CD14-positive monocyte (primary cell): ENCODE results near the gene NEIL1. TPM values are rescaled to one million over a fixed set of nuclear protein-coding genes. Genes with fewer than 3 reads are reported as not detected.

Source experiments
- DNase-seq, 3 donors: peaks; one replicate each; pipeline ENCODE4 v3.0.0-alpha.2; 2011 to 2022
- H2AFZ ChIP-seq: 2 replicates; pipeline ENCODE4 v1.6.0; 2012; ENCODE audit warnings: mild to moderate bottlenecking, low read depth, low read length, inconsistent platforms; ENCODE audit not compliant: insufficient read depth, poor library complexity, severe bottlenecking
- H3K27ac ChIP-seq, 2 donors: 1 replicate in 1 of 2; 2 replicates in 1 of 2; pipeline ENCODE4 v1.5.1; 2012 to 2013; ENCODE audit warnings: low read length in 2 of 2, control low read depth in 1 of 2, inconsistent platforms in 1 of 2, low read depth in 1 of 2, mild to moderate bottlenecking in 1 of 2
- H3K27me3 ChIP-seq, 2 donors: one replicate each; pipeline versions ENCODE4 v1.6.0 to v1.6.1; 2011 to 2013; ENCODE audit warnings: low read length in 2 of 2; ENCODE audit not compliant: control insufficient read depth in 2 of 2, insufficient read depth in 2 of 2
- H3K36me3 ChIP-seq, 2 donors: replicated peaks in 1 of 2; 1 replicate in 1 of 2; 2 replicates in 1 of 2; pipeline versions ENCODE4 v1.5.1 to v1.6.1; 2012 to 2013; ENCODE audit warnings: low read length in 2 of 2, control low read depth in 1 of 2, inconsistent platforms in 1 of 2, mild to moderate bottlenecking in 1 of 2; ENCODE audit not compliant: insufficient read depth in 2 of 2, control insufficient read depth in 1 of 2
- H3K4me1 ChIP-seq, 2 donors: 1 replicate in 1 of 2; 2 replicates in 1 of 2; pipeline versions ENCODE4 v1.5.1 to v1.6.1; 2012 to 2013; ENCODE audit warnings: low read length in 2 of 2, control low read depth in 1 of 2, inconsistent platforms in 1 of 2, mild to moderate bottlenecking in 1 of 2, moderate library complexity in 1 of 2; ENCODE audit not compliant: insufficient read depth in 2 of 2, control insufficient read depth in 1 of 2
- H3K4me2 ChIP-seq: replicated peaks from 2 replicates; pipeline ENCODE3; 2012; ENCODE audit warnings: low read length, moderate library complexity, mild to moderate bottlenecking; ENCODE audit not compliant: poor library complexity, severe bottlenecking; ENCODE audit errors: extremely low read depth
- H3K4me3 ChIP-seq, 3 experiments: fragments of 200-600 bp in 1 of 3; sonication (generic) in 1 of 3; replicated peaks in 1 of 3; 1 replicate in 2 of 3; 2 replicates in 1 of 3; pipeline ENCODE4 v1.5.1; 2011 to 2013; ENCODE audit warnings: low read length in 3 of 3, mild to moderate bottlenecking in 3 of 3, control low read depth in 2 of 3, low read depth in 2 of 3, inconsistent platforms in 1 of 3, moderate library complexity in 1 of 3
- H3K79me2 ChIP-seq: 2 replicates; pipeline ENCODE4 v1.6.0; 2012; ENCODE audit warnings: mild to moderate bottlenecking, control low read depth, inconsistent platforms, low read length, moderate library complexity; ENCODE audit not compliant: insufficient read depth
- H3K9ac ChIP-seq: 2 replicates; pipeline ENCODE4 v1.6.0; 2017; ENCODE audit warnings: low read length, mild to moderate bottlenecking; ENCODE audit not compliant: insufficient read depth, poor library complexity, severe bottlenecking
- H3K9me3 ChIP-seq, 2 donors: replicated peaks in 1 of 2; 1 replicate in 1 of 2; 2 replicates in 1 of 2; pipeline versions ENCODE4 v1.5.1 to v1.6.1; 2012 to 2013; ENCODE audit warnings: low read length in 2 of 2, control low read depth in 1 of 2; ENCODE audit not compliant: control insufficient read depth in 1 of 2, insufficient read depth in 1 of 2
- H4K20me1 ChIP-seq: 2 replicates; pipeline ENCODE4 v1.6.0; 2012; ENCODE audit warnings: mild to moderate bottlenecking, low read length, control low read depth, moderate library complexity; ENCODE audit not compliant: insufficient read depth
- H3K27ac Mint-ChIP-seq, 7 donors: one replicate each; pipeline ENCODE4 v1.8.0; 2020; ENCODE audit warnings: mild to moderate bottlenecking in 7 of 7, mixed read lengths in 7 of 7, moderate library complexity in 6 of 7, inconsistent platforms in 2 of 7
- H3K27me3 Mint-ChIP-seq, 3 donors: one replicate each; pipeline ENCODE4 v1.8.0; 2021 to 2022; ENCODE audit warnings: low read depth in 3 of 3, mild to moderate bottlenecking in 3 of 3, mixed read lengths in 3 of 3, moderate library complexity in 3 of 3, inconsistent platforms in 1 of 3
- H3K36me3 Mint-ChIP-seq, 2 donors: one replicate each; pipeline ENCODE4 v1.8.0; 2020; ENCODE audit warnings: mixed read lengths in 2 of 2, inconsistent platforms in 1 of 2, mild to moderate bottlenecking in 1 of 2
- H3K4me1 Mint-ChIP-seq: one replicate; pipeline ENCODE4 v1.8.0; 2020; ENCODE audit warnings: mild to moderate bottlenecking, mixed read lengths
- H3K4me3 Mint-ChIP-seq, 2 donors: one replicate each; pipeline ENCODE4 v1.8.0; 2020; ENCODE audit warnings: mild to moderate bottlenecking in 2 of 2, mixed read lengths in 2 of 2, moderate library complexity in 1 of 2
- H3K9me3 Mint-ChIP-seq, 7 donors: one replicate each; pipeline ENCODE4 v1.8.0; 2020 to 2022; ENCODE audit warnings: mixed read lengths in 7 of 7, mild to moderate bottlenecking in 6 of 7, moderate library complexity in 6 of 7, inconsistent platforms in 2 of 7
- WGBS: methylation state at CpG from one replicate; pipeline ENCODE4 v1.1.5; 2013; ENCODE audit warnings: missing lambda C conversion rate; ENCODE audit not compliant: insufficient coverage; 5-methylcytosine and 5-hydroxymethylcytosine counted together
- intact Hi-C, 2 donors: fragments of 100-400 bp; cut with micrococcal nuclease; formaldehyde crosslinking; loops; one replicate each; pipeline versions ENCODE4 v1.15.0 to v1.15.1; 2023
- polyA plus RNA-seq, 3 donors: library from polyadenylated mRNA; depleted of rRNA in 1 of 3; unstranded in 2 of 3; stranded (reverse) in 1 of 3; fragments of 300-500 nt in 2 of 3; fragments of >200 nt in 1 of 3; fragmentation: Illumina TruSeq in 2 of 3; gene quantifications; 1 replicate in 2 of 3; 2 replicates in 1 of 3; pipeline ENCODE4 v1.2.3, GENCODE V29; 2012 to 2021
- TF ChIP-seq, protein P1 (sequence below): fragments of 200-600 bp; IDR thresholded peaks from one replicate; pipeline ENCODE4 v1.8.0; 2022; ENCODE audit warnings: antibody characterized with exemption, mild to moderate bottlenecking

NEIL1 gene
- polyA plus RNA-seq, 3 donors, result 0.52 to 6.7 (median 0.53) TPM

DNA sequence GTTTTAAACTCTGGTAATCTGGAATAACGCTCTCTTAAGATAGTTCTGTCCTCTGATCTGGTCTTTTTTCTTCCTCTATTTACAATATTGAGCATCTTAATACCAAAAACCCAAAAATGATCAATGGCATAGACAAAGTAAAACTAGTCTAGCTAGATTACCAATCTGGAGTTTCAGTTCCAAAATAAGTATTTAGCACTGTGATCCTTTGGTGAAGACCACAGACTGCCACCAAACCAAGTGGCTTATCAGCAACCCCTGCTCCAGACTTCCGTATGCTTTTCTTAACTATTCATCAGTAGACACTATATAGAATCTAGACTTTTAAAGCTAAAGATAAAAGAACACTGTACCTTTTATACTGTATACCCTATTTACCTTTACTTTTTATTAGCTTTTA, 57.1 kb downstream of the NEIL1 start:
- intact Hi-C loops, result no loop called here
- TF ChIP-seq, protein P1, sequence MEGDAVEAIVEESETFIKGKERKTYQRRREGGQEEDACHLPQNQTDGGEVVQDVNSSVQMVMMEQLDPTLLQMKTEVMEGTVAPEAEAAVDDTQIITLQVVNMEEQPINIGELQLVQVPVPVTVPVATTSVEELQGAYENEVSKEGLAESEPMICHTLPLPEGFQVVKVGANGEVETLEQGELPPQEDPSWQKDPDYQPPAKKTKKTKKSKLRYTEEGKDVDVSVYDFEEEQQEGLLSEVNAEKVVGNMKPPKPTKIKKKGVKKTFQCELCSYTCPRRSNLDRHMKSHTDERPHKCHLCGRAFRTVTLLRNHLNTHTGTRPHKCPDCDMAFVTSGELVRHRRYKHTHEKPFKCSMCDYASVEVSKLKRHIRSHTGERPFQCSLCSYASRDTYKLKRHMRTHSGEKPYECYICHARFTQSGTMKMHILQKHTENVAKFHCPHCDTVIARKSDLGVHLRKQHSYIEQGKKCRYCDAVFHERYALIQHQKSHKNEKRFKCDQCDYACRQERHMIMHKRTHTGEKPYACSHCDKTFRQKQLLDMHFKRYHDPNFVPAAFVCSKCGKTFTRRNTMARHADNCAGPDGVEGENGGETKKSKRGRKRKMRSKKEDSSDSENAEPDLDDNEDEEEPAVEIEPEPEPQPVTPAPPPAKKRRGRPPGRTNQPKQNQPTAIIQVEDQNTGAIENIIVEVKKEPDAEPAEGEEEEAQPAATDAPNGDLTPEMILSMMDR, result no peak
- H3K4me2 ChIP-seq, result no peak overlapping the region
- H3K9me3 Mint-ChIP-seq, result no peaks in the 10 kb centered on the region
- H3K9me3 ChIP-seq, result no peaks in the 10 kb centered on the region
- H4K20me1 ChIP-seq, result no peaks in the 10 kb centered on the region
- no peaks in the 10 kb centered on the region for H3K4me1 ChIP-seq
- H3K4me1 Mint-ChIP-seq, result no peaks in the 10 kb centered on the region
- peaks cover 77 to 91% of the 10 kb centered on the region in 2 donors for H3K36me3 Mint-ChIP-seq
- peaks cover 77 to 99% of the 10 kb centered on the region in 2 donors for H3K36me3 ChIP-seq
- no peaks in the 10 kb centered on the region for H3K27me3 ChIP-seq
- WGBS, result no CpG with 5 or more reads among the region's 2 CpGs
- no peak overlapping the region for H3K27ac Mint-ChIP-seq
- H3K9ac ChIP-seq, result no peak overlapping the region
- DNase-seq, result no peak
- no peak overlapping the region for H3K4me3 ChIP-seq
- H3K79me2 ChIP-seq, result no peaks in the 10 kb centered on the region
- no peak overlapping the region for H3K4me3 Mint-ChIP-seq
- no peak overlapping the region for H3K27ac ChIP-seq
- H3K27me3 Mint-ChIP-seq, result no peaks in the 10 kb centered on the region
- H2AFZ ChIP-seq, result no peak overlapping the region

Other genes with a start within 250 kb of the NEIL1 start
- gene C15orf39, start 145.2 kb upstream of the NEIL1 start, polyA plus RNA-seq, result 10 to 100 TPM in 2 of 3 donors, 1 to 10 TPM in 1; 8.9 to 80.7 (median 18.2) TPM
- gene GOLGA6C, start 88.7 kb upstream of the NEIL1 start, polyA plus RNA-seq, result not detected
- not detected for gene GOLGA6D, start 64.2 kb upstream of the NEIL1 start, polyA plus RNA-seq
- gene COMMD4, start 11.0 kb upstream of the NEIL1 start, polyA plus RNA-seq, result 10 to 100 TPM; 41.1 to 63.1 (median 41.3) TPM
- gene MAN2C1, start 21.6 kb downstream of the NEIL1 start, polyA plus RNA-seq, result 100 to 1,000 TPM in 1 of 3 donors, 10 to 100 TPM in 2; 32.9 to 453 (median 42.9) TPM
- 10 to 100 TPM in 1 of 3 donors, 1 to 10 TPM in 2; 2.3 to 20.7 (median 7.9) TPM for gene SIN3A, start 104.7 kb downstream of the NEIL1 start, polyA plus RNA-seq
- gene PTPN9, start 232.3 kb downstream of the NEIL1 start, polyA plus RNA-seq, result 10 to 100 TPM; 21.1 to 40.1 (median 28.0) TPM